Astrocyte of the cerebellum (primary cell): ENCODE results near the gene TLE4.
"Not testable (repeated sequence)": the region's sequence is repeated elsewhere in the genome, so short reads cannot be mapped to it uniquely, and the experiment has no call there.

Source experiments
- DNase-seq: peaks from one replicate; pipeline ENCODE4 v3.0.0-alpha.2; 2011; ENCODE audit warnings: low read depth
- H3K4me3 ChIP-seq: 2 replicates; pipeline ENCODE4 v1.5.1; 2011; ENCODE audit warnings: mild to moderate bottlenecking, low read depth, low read length, moderate library complexity
- in situ Hi-C: cut with HindIII; loops from 2 replicates; pipeline ENCODE4 v1.10.0; 2017; ENCODE audit warnings: low sequenced_read_pairs
- TF ChIP-seq, protein P1 (sequence below): IDR thresholded peaks from 2 replicates; pipeline ENCODE4 v1.5.1; 2012; ENCODE audit warnings: low read length, low read depth, moderate library complexity, mild to moderate bottlenecking; ENCODE audit errors: missing control alignments

Gene TLE4

GRCh38 chr9:79632060-79632459, 60.3 kb downstream of the TLE4 start:
- H3K4me3 ChIP-seq, result no peak overlapping the region
- DNase-seq, result no peak
- in situ Hi-C loops, result no loop called here
- TF ChIP-seq, protein P1, sequence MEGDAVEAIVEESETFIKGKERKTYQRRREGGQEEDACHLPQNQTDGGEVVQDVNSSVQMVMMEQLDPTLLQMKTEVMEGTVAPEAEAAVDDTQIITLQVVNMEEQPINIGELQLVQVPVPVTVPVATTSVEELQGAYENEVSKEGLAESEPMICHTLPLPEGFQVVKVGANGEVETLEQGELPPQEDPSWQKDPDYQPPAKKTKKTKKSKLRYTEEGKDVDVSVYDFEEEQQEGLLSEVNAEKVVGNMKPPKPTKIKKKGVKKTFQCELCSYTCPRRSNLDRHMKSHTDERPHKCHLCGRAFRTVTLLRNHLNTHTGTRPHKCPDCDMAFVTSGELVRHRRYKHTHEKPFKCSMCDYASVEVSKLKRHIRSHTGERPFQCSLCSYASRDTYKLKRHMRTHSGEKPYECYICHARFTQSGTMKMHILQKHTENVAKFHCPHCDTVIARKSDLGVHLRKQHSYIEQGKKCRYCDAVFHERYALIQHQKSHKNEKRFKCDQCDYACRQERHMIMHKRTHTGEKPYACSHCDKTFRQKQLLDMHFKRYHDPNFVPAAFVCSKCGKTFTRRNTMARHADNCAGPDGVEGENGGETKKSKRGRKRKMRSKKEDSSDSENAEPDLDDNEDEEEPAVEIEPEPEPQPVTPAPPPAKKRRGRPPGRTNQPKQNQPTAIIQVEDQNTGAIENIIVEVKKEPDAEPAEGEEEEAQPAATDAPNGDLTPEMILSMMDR, result no peak

DNA sequence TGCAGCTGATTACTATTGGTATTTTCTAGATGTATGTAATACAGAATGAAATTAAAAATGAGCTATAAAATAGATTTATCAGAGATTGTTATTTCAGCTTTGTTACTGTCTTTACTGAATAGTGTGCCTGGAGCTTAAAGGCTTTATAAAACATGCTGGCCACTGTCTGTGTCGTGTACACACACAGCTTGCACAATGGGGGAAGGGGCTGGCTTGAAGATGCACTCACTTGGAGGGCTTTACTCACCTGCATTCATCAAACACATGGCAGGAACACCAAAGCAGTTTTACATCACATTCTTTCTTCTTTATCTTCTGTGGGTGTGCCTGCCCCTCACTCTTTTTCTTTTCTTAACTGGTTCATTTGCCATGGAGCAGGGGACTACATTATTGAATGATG, 60.9 kb downstream of the TLE4 start:
- in situ Hi-C loops, result no loop called here
- DNase-seq, result no peak
- H3K4me3 ChIP-seq, result no peak overlapping the region
- TF ChIP-seq, protein P1, result no peak

DNA sequence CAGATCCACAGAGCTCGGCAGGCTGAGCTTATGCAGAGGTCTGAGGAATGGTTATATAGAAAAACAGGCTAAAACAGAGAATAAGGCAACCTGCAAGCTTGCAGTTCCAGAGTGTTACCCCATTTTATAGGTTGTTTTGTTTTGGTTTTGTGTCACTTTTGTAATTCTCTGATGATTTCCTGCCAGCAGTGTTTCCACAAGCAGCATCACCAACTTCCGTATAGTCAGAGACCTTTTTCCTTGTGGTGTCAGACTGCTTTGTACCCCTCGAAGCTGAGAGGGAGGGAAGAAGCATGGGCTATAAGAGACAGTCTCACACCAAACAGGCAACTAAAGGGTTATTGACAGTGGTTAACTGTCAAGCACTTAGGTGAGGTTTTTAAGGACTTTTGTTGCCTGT, 61.8 kb downstream of the TLE4 start:
- TF ChIP-seq, protein P1, result no peak
- no peak for DNase-seq
- no peak overlapping the region for H3K4me3 ChIP-seq
- in situ Hi-C loops, result no loop called here

GRCh38 chr9:79637177-79637925, 65.6 kb downstream of the TLE4 start:
- TF ChIP-seq, protein P1, result no peak
- no peak overlapping the region for H3K4me3 ChIP-seq
- in situ Hi-C loops, result no loop called here
- no peak for DNase-seq

- no peak overlapping the region for H3K4me3 ChIP-seq
- no peak for DNase-seq
- TF ChIP-seq, protein P1, result no peak
- in situ Hi-C loops, result no loop called here
Measured at GRCh38 chr9:79638806-79639205, 67.0 kb downstream of the TLE4 start.

GRCh38 chr9:79639354-79639753, 67.6 kb downstream of the TLE4 start:
- no peak for DNase-seq
- no peak overlapping the region for H3K4me3 ChIP-seq
- in situ Hi-C loops, result no loop called here
- TF ChIP-seq, protein P1, result no peak

- DNase-seq, H3K4me3 ChIP-seq, in situ Hi-C loops: not testable (repeated sequence)
Measured at GRCh38 chr9:79640067-79640466, 68.3 kb downstream of the TLE4 start.
